ENCODE results near the gene CD276.

CD276 gene

DNA sequence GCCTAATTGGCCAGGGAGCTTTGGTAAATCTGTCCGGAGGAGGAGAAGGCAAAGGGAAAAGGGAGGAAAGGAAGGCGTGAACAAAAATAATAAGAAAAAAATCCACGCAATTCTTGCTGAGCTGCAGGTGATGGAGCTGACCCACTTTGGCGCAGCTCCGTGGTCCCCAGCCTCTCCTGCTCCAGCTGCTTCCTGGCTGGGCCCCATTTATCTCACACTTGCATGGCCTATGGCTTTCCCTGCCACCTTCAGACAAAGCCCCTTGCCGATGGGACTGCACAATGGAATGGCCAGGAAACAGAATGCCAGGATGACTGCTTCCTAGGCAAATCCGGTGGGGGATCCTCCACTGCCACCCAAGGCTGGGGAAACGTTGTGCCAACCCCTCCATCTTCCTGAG lies 62.1 kb downstream of the CD276 start:
- H3K4me3 ChIP-seq (ENCODE audit: insufficient read depth, low read depth, low read length): no peak overlapping the region
- H3K27ac ChIP-seq (ENCODE audit: insufficient read depth, low read depth, low read length, poor library complexity, severe bottlenecking): no peak overlapping the region
- WGBS, 2 experiments: 87% methylated on average over 8 of the region's 8 CpGs
- no peaks in the 10 kb centered on the region for H3K36me3 ChIP-seq (ENCODE audit: control insufficient read depth, insufficient read depth, low read length)
- H3K27me3 ChIP-seq (ENCODE audit: control insufficient read depth, insufficient read depth, low read length, poor library complexity, severe bottlenecking): peaks cover 6% of the 10 kb centered on the region
- peaks cover 44% of the 10 kb centered on the region for H3K4me1 ChIP-seq (ENCODE audit: control insufficient read depth, insufficient read depth, low read length)
- no peaks in the 10 kb centered on the region for H3K9me3 ChIP-seq (ENCODE audit: control insufficient read depth, low read length)

DNA sequence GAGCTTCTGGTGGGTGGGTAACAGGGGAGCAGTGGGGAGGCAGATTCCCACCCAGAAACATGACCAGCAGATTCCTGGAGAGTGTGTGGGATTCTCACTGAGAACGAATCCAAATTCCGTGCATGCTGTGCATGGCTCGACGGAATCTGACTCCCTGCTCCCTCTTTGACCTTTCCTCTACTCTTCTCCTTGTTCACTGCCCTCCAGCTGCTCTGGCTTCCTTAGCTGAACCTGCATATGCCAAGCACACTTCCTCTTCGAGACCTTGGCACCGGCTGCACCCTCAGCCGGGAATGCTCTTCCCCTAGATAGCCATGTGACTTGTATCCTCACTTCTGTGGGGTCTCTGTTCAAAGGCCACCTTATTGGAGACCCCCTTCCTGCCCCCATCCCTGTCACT lies 62.7 kb downstream of the CD276 start:
- Histone ChIP-seq H3K36me3 (ENCODE audit: control insufficient read depth, insufficient read depth, low read length) (no peaks in the 10 kb centered on the region), H3K27me3 (ENCODE audit: control insufficient read depth, insufficient read depth, low read length, poor library complexity, severe bottlenecking) (peaks cover 12% of the 10 kb centered on the region), H3K9me3 (ENCODE audit: control insufficient read depth, low read length) (no peaks in the 10 kb centered on the region), H3K4me1 (ENCODE audit: control insufficient read depth, insufficient read depth, low read length) (peaks cover 49% of the 10 kb centered on the region), H3K27ac (ENCODE audit: insufficient read depth, low read depth, low read length, poor library complexity, severe bottlenecking) (no peak overlapping the region), H3K4me3 (ENCODE audit: insufficient read depth, low read depth, low read length) (no peak overlapping the region)
- WGBS, 2 experiments: 64 to 66% methylated on average over 7 of the region's 7 CpGs

DNA sequence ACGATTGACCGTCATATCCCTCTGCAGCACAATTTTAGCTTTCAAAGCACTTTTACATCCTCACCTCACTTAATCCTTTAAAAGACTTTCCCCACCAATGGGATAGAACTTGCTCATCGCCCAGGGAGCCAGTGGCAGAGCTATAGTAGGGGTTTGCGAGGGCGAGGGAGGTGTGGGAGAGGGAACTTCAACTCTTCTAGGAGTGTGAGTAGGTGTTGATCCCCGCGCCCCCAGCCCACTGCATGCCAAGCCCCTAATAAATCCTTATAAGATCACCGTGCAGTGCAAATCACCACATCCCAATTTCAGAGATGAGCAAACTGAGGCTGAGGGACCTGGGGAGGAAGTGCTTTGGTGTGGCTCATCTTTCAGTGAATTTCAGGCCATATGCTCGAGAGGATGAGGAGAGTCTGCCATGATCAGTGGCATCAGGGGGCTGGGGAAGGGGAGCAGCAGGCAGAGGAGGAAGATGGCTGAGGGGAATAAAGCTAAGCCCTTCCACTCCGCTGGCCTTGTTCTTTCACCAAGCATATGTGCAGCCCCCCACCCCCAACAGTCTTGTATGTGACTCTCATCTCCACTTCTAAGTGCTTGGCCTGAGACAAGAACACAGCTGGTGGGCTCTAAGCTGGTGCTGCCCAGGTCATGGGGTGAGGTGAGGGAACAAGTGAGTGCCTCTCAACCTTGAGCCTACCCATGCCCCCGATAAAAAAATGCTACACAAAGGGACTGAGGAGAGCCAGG lies 63.8 kb downstream of the CD276 start:
- 84 to 85% methylated on average over 9 to 11 of the region's 11 CpGs for WGBS, 2 experiments
- H3K27me3 ChIP-seq (ENCODE audit: control insufficient read depth, insufficient read depth, low read length, poor library complexity, severe bottlenecking): peaks cover 23% of the 10 kb centered on the region
- H3K27ac ChIP-seq (ENCODE audit: insufficient read depth, low read depth, low read length, poor library complexity, severe bottlenecking): no peak overlapping the region
- H3K4me1 ChIP-seq (ENCODE audit: control insufficient read depth, insufficient read depth, low read length): peaks cover 50% of the 10 kb centered on the region
- H3K36me3 ChIP-seq (ENCODE audit: control insufficient read depth, insufficient read depth, low read length): no peaks in the 10 kb centered on the region
- no peaks in the 10 kb centered on the region for H3K9me3 ChIP-seq (ENCODE audit: control insufficient read depth, low read length)
- H3K4me3 ChIP-seq (ENCODE audit: insufficient read depth, low read depth, low read length): no peak overlapping the region

DNA sequence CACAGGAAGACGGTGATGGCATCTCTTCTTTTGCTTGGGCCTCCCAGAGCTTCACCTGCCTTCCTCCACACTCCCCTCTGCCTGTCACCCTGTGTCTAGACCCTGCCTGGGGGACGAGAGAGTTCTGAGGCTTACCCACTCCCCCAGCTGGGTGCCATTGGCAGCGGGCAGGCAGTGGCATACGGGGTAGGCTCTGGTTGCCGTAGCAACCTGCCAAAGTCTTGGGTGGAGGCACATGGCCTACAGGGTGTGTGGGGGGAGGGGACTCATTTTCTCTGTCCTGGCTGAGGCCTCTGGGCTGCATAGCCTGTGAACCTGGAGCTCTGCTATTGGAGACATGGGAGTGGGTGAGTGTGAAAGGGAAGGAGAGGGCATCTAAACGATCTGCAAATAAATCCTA lies 64.5 kb downstream of the CD276 start:
- H3K4me1 ChIP-seq (ENCODE audit: control insufficient read depth, insufficient read depth, low read length): peaks cover 52% of the 10 kb centered on the region

DNA sequence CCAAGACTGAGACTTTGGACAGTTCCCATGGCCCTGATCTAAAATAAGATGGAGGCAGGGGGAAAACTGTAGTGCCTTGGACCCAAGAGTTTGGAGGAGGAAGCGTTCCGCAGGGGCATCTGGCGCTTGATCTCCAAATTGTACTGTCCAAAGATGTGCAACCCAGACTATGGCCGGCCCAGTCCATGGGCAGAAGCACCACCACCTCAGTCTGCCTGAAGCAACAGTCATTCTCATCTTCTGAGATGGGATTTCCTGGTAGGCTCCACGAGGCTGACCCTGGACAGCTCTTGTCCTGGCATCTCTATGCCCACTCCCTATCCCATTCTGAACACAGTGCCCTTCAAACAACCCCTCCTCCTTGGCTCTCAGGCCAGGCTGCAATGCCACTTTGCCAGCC lies 65.3 kb downstream of the CD276 start:
- no peak overlapping the region for H3K27ac ChIP-seq (ENCODE audit: insufficient read depth, low read depth, low read length, poor library complexity, severe bottlenecking)
- WGBS, 2 experiments: 91 to 93% methylated on average over 5 of the region's 5 CpGs
- H3K36me3 ChIP-seq (ENCODE audit: control insufficient read depth, insufficient read depth, low read length): no peaks in the 10 kb centered on the region
- peaks cover 33% of the 10 kb centered on the region for H3K27me3 ChIP-seq (ENCODE audit: control insufficient read depth, insufficient read depth, low read length, poor library complexity, severe bottlenecking)
- H3K9me3 ChIP-seq (ENCODE audit: control insufficient read depth, low read length): no peaks in the 10 kb centered on the region
- peaks cover 54% of the 10 kb centered on the region for H3K4me1 ChIP-seq (ENCODE audit: control insufficient read depth, insufficient read depth, low read length)
- no peak overlapping the region for H3K4me3 ChIP-seq (ENCODE audit: insufficient read depth, low read depth, low read length)

More for the DNA sequence above, 64.5 kb downstream of the CD276 start:
- Histone ChIP-seq H3K27ac (ENCODE audit: insufficient read depth, low read depth, low read length, poor library complexity, severe bottlenecking) (no peak overlapping the region), H3K9me3 (ENCODE audit: control insufficient read depth, low read length) (no peaks in the 10 kb centered on the region), H3K27me3 (ENCODE audit: control insufficient read depth, insufficient read depth, low read length, poor library complexity, severe bottlenecking) (peaks cover 30% of the 10 kb centered on the region), H3K36me3 (ENCODE audit: control insufficient read depth, insufficient read depth, low read length) (no peaks in the 10 kb centered on the region), H3K4me3 (ENCODE audit: insufficient read depth, low read depth, low read length) (no peak overlapping the region)
- WGBS, 2 experiments: 63 to 69% methylated on average over 6 of the region's 6 CpGs

DNA sequence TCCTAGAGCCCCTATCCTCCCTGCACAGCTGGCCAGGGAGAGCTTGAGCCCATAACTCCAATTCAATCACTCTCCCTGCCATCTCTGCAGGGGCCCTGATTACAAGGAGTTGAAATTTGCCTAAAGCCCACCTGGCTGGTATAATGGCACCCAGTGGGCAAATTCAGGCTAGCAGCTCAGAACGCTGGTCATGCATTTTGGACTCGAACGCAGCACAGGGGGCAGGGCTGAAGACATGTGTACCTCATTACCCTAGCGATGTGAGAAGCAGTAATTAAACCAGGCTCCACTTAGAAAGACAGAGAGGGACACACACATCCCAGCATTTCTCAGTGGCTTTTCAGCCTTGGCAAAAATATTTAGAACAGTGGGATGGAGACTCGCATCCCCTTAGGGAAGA lies 65.8 kb downstream of the CD276 start:
- WGBS, 2 experiments: 91% methylated on average over 5 of the region's 5 CpGs
- H3K4me1 ChIP-seq (ENCODE audit: control insufficient read depth, insufficient read depth, low read length): peaks cover 50% of the 10 kb centered on the region
- no peak overlapping the region for H3K27ac ChIP-seq (ENCODE audit: insufficient read depth, low read depth, low read length, poor library complexity, severe bottlenecking)
- H3K36me3 ChIP-seq (ENCODE audit: control insufficient read depth, insufficient read depth, low read length): no peaks in the 10 kb centered on the region
- peaks cover 33% of the 10 kb centered on the region for H3K27me3 ChIP-seq (ENCODE audit: control insufficient read depth, insufficient read depth, low read length, poor library complexity, severe bottlenecking)
- H3K9me3 ChIP-seq (ENCODE audit: control insufficient read depth, low read length): no peaks in the 10 kb centered on the region
- no peak overlapping the region for H3K4me3 ChIP-seq (ENCODE audit: insufficient read depth, low read depth, low read length)

DNA sequence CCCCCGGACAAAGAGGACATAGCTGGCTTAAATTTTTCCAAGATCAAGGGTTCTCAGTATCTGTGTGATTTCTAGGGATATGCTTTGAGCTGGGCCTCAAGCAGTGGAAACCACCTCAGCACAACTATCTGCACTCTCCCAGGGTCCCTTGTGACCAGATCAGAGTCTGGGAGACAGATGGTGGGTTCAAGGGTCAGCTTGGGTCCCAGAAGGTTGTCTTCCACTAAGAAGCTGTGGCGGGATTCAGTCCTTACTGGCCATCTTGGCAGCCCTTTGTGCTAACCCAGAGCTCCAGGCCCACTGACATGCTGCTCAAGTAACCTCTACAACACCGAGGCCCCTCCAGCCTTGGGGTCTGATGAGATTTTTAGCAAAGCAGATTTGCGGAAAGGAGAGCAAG lies 66.3 kb downstream of the CD276 start:
- peaks cover 48% of the 10 kb centered on the region for H3K4me1 ChIP-seq (ENCODE audit: control insufficient read depth, insufficient read depth, low read length)
- peaks cover 33% of the 10 kb centered on the region for H3K27me3 ChIP-seq (ENCODE audit: control insufficient read depth, insufficient read depth, low read length, poor library complexity, severe bottlenecking)
- H3K9me3 ChIP-seq (ENCODE audit: control insufficient read depth, low read length): no peaks in the 10 kb centered on the region
- no peak overlapping the region for H3K4me3 ChIP-seq (ENCODE audit: insufficient read depth, low read depth, low read length)
- 87 to 92% methylated on average over 4 of the region's 4 CpGs for WGBS, 2 experiments
- no peak overlapping the region for H3K27ac ChIP-seq (ENCODE audit: insufficient read depth, low read depth, low read length, poor library complexity, severe bottlenecking)
- no peaks in the 10 kb centered on the region for H3K36me3 ChIP-seq (ENCODE audit: control insufficient read depth, insufficient read depth, low read length)

DNA sequence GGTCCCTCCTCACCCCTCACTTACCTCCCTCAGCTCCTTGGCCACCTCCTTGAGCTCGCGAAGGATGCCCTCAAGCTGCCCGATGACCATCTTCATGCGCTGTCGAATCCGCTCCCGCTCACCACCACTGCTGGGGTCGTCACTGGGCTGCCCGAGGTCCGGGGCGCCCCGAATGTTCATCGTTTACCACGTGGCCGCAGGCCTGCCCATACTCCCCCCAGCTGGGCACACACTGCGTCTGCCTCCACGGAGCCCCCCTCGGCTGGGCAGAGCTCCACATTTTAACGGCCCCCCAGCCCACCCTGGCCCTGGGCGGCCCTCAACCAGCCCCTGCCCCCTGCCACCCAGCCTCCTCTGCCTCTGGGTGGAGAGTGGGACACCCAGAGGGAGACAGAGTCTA lies 66.8 kb downstream of the CD276 start:
- Histone ChIP-seq H3K27me3 (ENCODE audit: control insufficient read depth, insufficient read depth, low read length, poor library complexity, severe bottlenecking) (peaks cover 33% of the 10 kb centered on the region), H3K27ac (ENCODE audit: insufficient read depth, low read depth, low read length, poor library complexity, severe bottlenecking) (no peak overlapping the region), H3K4me1 (ENCODE audit: control insufficient read depth, insufficient read depth, low read length) (peaks cover 48% of the 10 kb centered on the region), H3K4me3 (ENCODE audit: insufficient read depth, low read depth, low read length) (no peak overlapping the region), H3K9me3 (ENCODE audit: control insufficient read depth, low read length) (no peaks in the 10 kb centered on the region), H3K36me3 (ENCODE audit: control insufficient read depth, insufficient read depth, low read length) (no peaks in the 10 kb centered on the region)
- 87 to 92% methylated on average over 20 of the region's 20 CpGs for WGBS, 2 experiments

DNA sequence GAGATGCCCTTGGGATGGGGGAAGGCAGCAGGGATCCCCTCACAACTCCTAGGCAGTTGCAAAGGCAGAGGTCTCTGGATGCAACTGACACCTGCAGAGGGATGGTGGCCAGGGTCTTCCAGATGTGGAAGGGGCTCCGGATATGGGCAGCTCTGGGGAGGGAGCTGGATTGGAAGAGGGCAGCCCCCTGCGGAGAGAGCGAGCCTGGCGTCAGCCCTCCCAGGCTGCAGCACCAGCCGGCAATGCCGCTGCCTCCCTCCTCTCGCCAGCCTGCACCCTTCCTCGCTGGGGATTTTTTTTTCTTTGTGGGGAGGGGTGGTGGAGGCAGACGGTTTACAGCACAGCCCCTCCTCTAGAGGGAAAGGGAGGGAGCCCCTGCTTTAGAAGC lies 67.3 kb downstream of the CD276 start:
- WGBS, 2 experiments: 5% methylated on average over 8 to 9 of the region's 9 CpGs
- no peak overlapping the region for H3K27ac ChIP-seq (ENCODE audit: insufficient read depth, low read depth, low read length, poor library complexity, severe bottlenecking)

DNA sequence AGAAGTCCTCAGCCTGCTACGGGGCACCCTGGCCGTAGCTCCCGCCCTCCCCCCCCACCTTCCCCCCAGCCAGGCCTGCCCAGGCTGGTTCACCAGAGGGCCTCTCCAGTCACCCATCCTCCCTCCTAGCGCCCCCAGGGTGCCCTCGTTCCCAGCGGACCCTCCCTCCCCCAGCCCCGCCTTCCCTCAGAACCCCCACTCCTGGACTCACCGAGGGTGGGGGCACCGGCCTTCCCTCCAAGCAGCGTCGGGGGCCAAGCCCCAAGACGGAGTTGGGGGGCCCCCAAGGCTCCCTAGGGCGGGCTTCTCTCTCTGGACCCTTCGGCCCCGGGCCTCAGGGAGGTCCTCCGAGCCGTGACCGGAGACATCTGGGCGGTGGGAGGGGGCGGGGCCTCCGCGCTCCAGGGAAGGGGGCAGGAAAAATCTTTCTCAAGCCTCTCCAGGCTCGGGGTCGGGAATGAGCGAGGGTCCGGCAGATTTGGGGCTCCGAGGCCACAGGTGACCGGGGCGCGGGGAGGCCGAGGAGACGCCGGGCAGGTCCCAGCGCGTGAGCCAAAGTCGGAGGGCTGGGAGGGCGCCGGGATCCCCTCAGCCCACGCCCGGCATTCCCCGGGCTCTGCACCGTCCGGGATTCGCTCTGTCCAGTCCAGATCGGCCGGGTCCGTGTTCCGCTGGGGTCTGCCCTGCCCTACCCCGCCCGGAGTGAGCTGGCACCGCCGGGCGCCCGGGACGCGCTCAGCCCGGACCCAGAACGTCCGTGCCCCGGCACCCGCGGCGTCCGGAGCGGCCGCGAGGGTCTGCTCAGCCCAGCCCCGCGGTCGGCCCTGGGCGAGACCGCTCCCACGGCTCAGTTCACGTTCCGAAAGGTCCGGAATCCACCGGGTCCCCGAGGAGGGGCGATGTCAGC lies 68.0 kb downstream of the CD276 start:
- 0 to 1% methylated on average over 76 to 78 of the region's 79 CpGs for WGBS, 2 experiments
- Histone ChIP-seq H3K4me3 (ENCODE audit: insufficient read depth, low read depth, low read length) (peak overlapping the region; percentile 55), H3K27me3 (ENCODE audit: control insufficient read depth, insufficient read depth, low read length, poor library complexity, severe bottlenecking) (peaks cover 33% of the 10 kb centered on the region)

More for the DNA sequence above, 67.3 kb downstream of the CD276 start:
- peaks cover 33% of the 10 kb centered on the region for H3K27me3 ChIP-seq (ENCODE audit: control insufficient read depth, insufficient read depth, low read length, poor library complexity, severe bottlenecking)
- no peaks in the 10 kb centered on the region for H3K9me3 ChIP-seq (ENCODE audit: control insufficient read depth, low read length)
- no peaks in the 10 kb centered on the region for H3K36me3 ChIP-seq (ENCODE audit: control insufficient read depth, insufficient read depth, low read length)
- H3K4me3 ChIP-seq (ENCODE audit: insufficient read depth, low read depth, low read length): no peak overlapping the region
- H3K4me1 ChIP-seq (ENCODE audit: control insufficient read depth, insufficient read depth, low read length): peaks cover 43% of the 10 kb centered on the region

More for the DNA sequence above, 68.0 kb downstream of the CD276 start:
- Histone ChIP-seq H3K4me1 (ENCODE audit: control insufficient read depth, insufficient read depth, low read length) (peaks cover 37% of the 10 kb centered on the region), H3K36me3 (ENCODE audit: control insufficient read depth, insufficient read depth, low read length) (no peaks in the 10 kb centered on the region), H3K9me3 (ENCODE audit: control insufficient read depth, low read length) (no peaks in the 10 kb centered on the region), H3K27ac (ENCODE audit: insufficient read depth, low read depth, low read length, poor library complexity, severe bottlenecking) (no peak overlapping the region)

All from ectodermal cell (in vitro differentiated cells).